ENCODE measurements around the gene FGF12.
"Not testable (repeated sequence)": the region's sequence is repeated elsewhere in the genome, so short reads cannot be mapped to it uniquely, and the experiment has no call there.

FGF12 gene

DNA sequence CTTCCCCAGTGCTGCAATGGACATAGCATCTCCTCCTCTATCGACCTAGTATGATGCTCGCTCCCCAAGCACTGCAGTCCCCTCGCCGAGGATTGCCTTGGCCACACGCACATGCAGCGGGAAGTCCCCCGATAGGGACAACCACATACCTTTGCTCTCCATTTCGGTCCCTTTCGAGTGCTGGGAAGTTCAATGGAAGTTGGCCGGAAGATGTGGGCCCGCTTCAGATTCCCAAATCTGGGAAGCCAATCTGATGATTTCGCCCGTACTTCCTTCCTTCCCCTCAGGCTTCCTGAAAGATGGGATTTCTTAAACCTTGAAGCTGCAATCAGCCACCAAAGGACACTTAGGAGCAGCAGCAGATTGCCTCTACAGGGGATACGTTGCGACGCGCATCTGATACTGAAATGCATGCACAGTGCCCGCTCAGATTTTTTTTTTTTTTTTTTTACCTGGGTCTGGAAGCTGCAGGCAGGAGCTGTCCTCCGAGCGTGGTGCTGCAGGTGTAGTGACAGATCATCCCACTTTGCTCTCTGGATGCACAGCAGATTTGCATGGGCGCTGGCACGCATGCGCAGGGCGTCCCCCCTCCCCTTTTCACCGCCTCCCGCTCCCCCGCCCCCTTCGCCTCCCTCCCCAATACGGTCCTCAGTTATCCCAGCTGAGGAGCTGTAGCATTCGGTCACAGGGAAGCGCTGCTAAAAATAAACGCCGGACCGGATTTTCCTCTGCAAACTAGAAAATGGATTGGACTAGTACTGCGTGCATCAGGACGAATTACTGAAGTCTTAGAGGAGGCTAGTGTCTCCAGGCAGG lies at the start of gene FGF12:
Gene FGF12, minus strand, starts transcription at position 510 of the 816 bp plus-strand sequence.
- peak; percentile 92 for DNase-seq (ENCODE audit: low read depth, low spot score)

DNA sequence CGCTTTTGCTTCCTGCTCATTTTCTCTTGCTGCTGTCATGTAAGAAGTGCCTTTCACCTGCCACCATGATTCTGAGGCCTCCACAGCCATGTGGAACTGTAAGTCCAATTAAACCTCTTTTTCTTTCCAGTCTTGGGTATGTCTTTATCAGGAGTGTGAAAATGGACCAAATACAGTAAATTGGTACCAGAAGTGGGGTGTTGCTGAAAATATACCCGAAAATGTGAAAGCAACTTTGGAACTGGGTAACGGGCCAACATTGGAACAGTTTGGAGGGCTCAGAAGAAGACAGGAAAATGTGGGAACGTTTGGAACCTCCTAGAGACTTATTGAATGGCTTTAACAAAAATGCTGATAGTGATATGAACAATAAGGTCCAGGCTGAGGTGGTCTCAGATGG lies 47.0 kb upstream of the FGF12 start:
- DNase-seq (ENCODE audit: low read depth, low spot score) = not testable (repeated sequence)

DNA sequence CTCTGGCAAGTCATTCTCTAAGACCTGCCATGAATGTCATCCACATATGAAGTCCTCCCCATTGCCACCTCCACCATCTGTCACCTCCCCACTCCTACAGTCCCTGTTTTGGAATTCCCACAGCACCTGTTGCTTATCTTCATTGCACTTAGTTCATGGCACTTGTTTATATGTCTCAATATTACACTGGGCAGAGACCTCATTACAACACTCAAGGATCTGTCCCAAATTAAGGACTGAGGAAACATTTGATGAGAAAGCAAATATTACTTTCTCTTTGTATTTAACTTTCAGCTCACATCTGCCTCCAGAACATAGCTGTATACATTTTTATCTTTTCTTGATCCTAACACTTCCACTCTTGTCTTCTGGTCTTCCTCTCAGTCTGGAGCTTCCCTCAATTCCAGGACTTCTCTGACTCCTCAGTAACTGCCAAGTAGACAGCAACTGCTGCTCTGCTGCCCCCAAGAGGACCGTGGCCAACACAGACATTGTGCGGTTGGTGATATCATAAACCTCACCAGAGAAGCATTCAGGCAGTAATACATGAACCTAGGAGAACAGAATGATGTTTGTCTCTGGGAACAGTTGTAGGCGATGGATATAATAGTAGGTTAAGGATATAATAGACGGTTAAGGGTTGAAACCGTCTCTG lies 45.0 kb upstream of the FGF12 start:
- peak; percentile 56 for DNase-seq (ENCODE audit: low read depth, low spot score)

DNA sequence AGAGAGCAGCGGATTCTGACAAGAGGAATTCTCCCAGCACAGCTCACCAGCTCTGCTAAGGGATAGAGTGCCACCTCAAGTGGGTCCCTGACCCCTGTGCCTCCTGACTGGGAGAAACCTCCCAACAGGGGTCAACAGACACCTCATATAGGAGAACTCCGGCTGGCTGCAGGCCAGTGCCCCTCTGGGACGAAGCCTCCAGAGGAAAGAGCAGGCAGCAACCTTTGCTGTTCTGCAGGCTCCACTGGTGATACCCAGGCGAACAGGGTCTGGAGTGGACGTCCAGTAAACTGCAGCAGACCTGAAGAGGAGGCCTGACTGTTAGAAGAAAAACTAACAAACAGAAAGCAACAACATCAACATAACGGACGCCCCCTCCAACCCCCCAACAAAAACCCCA lies 31.3 kb upstream of the FGF12 start:
- DNase-seq (ENCODE audit: low read depth, low spot score) = no peak

DNA sequence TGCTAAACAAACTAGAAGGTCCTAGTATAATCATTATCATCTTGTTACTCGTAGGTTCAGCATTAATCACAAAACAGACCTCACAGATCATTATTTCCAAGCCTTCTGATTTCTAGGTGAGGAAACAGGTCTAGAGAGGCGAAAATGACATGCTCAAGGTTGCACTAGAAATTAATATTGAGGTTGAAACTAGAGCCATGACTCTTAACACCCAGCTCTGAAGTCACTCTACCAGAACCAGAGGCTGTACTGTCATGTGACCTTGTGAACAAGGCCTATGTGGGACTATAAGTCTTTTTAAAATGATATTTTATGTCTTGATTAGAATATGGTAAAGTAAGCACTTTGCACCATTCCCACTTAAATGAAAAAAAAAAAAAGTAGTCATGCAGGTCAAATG lies 23.8 kb upstream of the FGF12 start:
- no peak for DNase-seq (ENCODE audit: low read depth, low spot score)

DNA sequence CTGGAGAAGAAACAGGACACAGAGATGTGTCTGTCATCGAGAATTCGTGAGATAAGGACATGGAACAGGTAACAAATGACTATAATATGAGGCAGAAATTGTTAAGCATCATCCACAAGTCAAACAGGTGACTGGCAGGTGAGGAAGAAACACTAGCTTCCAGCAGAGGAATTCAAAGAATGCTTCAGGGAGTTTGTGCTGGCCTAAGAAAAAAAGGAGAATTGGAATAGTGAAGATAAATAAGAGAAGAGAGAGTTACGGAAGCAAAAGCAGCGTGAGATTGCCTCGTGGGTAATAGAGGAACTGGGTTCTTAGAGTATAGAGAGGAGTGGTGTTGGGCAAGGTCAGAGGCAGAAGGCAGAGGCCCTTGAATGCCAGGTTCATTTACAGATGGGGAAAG lies 22.9 kb upstream of the FGF12 start:
- no peak for DNase-seq (ENCODE audit: low read depth, low spot score)

DNA sequence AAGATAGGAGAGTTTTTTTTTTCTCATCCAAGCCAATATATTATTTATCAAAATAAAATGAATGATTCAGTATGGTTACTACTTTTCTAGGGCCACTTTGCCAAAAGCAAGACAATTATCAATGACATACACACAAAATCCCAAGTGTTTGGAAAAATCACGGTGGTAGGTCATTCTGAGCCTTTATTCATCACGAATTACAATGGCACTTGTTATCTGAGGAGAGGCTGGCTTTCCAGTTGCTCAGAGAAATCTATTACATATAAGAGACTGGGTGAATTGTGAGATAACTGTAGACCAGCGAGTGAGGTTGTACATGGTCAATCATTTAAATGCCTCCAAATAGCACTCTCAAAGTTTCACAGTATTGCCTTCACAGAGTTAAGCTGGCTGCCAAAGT lies 20.4 kb upstream of the FGF12 start:
- DNase-seq (ENCODE audit: low read depth, low spot score) = no peak

DNA sequence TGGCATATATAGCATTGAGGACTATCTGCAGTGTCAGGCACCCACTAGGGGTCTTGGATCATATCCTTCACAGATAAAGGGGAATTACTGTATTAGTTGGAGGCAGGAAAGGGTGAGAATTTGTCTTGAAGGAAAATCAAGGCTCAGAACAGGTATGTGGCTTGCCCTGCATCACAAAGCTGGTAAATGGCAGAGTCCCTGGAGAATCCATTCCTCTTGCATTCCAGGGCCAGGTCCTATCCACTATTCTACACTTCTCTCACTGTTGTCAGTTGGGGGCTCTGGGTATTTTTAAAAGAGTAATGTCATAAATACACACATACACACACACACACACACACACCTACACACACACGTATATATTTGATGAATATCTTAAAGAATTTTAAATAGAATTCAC lies 19.8 kb upstream of the FGF12 start:
- no peak for DNase-seq (ENCODE audit: low read depth, low spot score)

DNA sequence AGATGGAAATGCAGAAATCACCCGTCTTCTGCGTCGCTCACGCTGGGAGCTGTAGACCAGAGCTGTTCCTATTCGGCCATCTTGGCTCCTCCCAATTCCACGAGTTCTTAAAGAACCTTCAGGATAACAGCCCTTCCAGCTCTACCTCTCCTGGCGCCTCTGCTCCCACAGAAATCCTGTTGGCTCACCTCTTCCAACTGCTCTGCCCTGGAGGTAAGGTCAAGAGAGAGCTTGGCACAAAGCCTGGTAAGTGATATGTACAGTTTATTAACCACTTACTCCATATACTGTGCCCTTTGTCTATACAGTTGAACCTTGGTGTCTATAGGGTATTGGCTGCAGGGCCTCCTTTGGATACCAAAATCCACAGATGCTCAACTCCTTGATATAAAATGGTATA lies 17.8 kb upstream of the FGF12 start:
- peak; percentile 56 for DNase-seq (ENCODE audit: low read depth, low spot score)

DNA sequence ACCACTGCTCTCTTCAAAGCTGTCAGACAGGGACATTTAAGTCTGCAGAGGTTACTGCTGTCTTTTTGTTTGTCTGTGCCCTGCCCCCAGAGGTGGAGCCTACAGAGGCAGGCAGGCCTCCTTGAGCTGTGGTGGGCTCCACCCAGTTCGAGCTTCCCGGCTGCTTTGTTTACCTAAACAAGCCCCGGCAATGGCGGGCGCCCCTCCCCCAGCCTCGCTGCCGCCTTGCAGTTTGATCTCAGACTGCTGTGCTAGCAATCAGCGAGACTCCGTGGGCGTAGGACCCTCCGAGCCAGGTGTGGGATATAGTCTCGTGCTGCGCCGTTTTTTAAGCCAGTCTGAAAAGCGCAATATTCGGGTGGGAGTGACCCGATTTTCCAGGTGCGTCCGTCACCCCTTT lies 17.3 kb upstream of the FGF12 start:
- DNase-seq (ENCODE audit: low read depth, low spot score) = not testable (repeated sequence)

DNA sequence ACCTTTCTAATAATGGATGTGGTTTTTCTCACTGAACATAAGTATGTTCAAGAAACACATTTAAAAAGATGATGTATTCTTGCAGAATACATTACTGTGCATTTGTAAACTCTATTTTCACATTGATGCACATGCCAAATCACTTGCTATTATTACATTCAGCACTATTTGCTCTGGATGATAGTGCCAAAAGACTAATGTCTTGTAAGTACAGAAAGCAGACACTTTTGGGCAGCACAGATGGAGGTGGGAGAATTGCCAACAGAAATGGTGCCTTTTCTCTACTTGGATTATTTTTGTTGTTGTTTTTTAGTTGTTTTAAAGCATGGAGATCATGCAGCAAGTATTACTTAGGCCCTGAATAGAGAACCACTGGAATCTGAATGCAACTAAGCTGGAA lies 10.2 kb upstream of the FGF12 start:
- DNase-seq (ENCODE audit: low read depth, low spot score) = no peak

DNA sequence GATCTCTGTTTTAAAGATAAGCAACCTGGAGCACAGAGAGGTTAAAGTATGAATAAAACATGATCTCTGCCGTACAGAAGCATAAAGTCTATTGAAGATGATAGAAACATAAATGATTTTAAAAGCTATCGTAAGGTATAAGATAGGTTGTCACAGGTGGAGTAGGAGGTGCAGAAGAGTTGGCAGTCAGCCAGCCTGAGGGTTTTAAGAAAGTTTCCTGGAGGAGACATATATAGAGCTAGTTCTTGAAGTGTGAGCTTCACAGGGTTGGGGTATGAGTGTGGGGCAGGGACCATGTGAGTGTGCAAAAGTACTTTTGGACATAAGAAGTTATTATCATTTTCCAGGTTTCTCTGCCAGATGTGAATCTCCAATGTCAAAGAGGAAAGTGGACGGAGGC lies 3.9 kb upstream of the FGF12 start:
- no peak for DNase-seq (ENCODE audit: low read depth, low spot score)

DNA sequence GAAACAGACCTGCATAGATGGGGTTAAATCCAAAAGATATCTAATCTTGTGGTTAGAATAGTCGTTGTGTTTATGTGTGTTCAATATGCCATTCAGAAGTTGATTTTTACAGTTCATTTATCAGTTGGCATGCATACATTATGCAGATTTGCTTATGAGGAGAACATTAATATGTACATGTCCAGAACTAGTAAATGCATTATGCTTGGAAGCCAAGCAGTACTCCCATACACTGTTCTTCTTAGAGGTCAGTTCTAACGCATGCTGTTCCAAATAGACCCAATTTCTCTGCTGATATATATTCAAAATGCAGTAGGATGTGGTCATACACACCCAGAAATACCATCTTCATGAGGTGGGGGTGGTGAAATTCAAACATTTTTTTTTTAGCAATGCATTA lies 956 bp downstream of the FGF12 start:
- no peak for DNase-seq (ENCODE audit: low read depth, low spot score)

DNA sequence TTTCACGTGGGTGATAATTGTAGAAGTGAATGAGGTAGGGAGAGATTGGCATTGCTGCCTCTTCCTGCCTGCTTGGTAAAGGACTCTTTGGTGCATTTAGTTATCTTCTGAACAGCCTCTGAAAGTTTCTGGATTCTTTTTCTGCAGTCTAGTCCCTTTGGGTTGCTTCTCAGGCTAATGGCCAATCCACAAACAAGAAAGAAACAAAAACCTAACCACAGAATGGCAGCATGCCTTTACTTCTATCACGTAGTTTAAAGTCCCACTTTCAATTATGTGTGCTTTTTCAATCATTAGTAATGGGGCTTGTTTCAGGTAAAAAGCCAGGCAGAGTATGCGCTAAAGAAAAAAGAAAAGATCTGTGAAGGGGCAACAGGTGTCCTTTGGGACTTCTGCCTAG lies 7.4 kb downstream of the FGF12 start:
- no peak for DNase-seq (ENCODE audit: low read depth, low spot score)

DNA sequence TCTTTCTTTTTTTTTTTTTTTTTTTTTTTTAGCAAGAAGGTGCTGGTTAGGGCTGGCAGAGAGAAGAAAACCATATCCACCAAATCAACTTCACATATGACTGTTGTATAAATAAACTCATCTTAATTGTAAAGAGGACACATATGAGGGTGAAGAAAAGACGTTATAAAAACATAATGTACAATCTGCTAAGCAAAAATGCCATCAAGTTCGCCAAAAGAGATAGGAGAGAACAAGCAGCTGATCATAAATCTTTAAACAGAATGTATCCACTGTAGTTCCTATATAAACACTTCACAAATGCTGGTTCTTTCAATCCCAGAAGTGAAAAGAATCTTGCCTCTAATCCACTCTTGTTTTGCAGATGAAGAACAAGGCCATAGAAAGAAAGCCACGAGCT lies 9.2 kb downstream of the FGF12 start:
- no peak for DNase-seq (ENCODE audit: low read depth, low spot score)

DNA sequence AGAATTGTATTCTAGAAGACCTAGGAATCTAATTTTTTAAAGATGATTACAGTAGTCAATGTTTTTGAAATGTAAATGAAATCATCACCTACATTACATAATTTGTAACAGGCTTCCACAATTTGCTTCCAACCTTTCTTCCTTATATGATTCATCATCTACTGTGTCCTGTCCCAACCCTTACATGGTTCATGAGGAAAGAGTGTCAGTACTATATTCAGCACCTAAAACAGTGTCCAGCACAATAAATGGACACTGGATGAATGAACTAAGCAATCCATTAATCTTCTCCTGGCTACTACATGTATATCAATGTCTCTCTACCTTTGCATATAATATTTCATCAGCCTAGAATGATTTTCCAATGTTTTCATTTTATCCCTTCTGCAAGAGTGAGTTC lies 12.2 kb downstream of the FGF12 start:
- DNase-seq (ENCODE audit: low read depth, low spot score) = no peak

DNA sequence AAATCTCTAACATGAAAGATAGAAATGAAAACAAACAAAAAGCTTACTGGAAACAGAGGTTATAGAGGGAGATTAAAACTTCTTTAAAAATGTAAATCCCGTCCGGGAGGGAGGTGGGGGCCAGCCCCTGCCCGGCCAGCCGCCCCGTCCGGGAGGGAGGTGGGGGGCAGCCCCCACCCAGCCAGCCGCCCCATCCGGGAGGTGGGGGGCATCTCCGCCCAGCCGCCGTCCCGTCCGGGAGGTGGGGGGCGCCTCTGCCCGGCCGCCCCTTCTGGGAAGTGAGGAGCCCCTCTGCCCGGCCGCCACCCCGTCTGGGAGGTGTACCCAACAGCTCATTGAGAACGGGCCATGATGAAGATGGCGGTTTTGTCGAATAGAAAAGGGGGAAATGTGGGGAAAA lies 16.2 kb downstream of the FGF12 start:
- not testable (repeated sequence) for DNase-seq (ENCODE audit: low read depth, low spot score)

DNA sequence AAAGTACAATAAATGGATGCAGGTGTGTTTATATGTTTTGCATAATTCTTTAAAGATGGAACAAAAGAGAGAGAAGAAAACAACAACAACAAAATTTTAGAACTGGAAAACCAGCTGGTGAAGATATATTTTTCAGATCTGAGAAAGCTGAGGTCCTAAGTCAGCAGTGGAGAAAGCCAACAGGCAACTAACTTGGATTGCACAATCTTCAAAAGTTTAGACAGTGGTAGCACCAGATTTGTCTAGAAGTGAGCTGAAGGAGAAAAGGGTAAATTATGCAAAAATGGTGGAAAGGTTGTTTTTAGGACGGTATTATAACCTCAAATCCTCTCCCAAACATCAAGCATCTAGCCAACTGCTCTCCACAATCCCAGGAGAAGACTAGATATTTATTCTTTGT lies 17.0 kb downstream of the FGF12 start:
- DNase-seq (ENCODE audit: low read depth, low spot score) = no peak

DNA sequence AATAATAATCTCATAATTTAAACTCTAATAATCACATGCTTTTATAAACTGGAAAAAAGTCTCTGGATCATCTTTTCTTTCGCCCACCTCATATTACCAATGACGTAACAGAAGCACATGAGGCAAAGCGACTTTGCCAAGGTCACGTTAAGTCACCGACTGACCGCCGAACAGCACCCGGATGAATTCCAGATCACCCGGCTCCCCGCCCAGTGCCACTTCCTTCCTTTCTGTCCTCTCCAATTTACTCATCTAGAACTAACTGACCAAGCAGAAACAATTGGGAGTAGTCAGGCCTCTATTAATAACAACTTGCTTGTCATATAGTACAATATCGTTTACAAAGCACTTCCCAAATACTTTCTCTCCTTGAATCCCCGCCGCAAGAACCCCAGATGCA lies 21.1 kb downstream of the FGF12 start:
- no peak for DNase-seq (ENCODE audit: low read depth, low spot score)

DNA sequence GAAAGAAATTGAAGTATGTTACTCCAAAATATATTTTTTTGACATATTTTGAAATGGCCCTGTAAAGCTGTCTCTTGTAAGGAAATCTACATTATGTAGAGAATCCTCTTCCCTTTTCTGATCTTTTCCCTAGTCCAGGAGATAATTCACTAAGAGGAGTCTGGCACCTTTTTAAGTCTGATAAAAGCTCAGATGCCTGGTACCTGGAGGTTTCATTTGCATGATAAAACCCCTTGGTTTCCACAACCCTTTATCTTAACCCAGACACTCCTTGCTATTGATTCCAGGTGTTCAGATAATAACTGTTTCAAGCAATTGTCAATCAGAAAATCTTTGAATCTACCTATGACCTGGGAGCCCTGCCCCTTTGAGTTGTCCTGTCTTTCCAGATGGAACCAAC lies 26.5 kb downstream of the FGF12 start:
- DNase-seq (ENCODE audit: low read depth, low spot score) = peak; percentile 21

DNA sequence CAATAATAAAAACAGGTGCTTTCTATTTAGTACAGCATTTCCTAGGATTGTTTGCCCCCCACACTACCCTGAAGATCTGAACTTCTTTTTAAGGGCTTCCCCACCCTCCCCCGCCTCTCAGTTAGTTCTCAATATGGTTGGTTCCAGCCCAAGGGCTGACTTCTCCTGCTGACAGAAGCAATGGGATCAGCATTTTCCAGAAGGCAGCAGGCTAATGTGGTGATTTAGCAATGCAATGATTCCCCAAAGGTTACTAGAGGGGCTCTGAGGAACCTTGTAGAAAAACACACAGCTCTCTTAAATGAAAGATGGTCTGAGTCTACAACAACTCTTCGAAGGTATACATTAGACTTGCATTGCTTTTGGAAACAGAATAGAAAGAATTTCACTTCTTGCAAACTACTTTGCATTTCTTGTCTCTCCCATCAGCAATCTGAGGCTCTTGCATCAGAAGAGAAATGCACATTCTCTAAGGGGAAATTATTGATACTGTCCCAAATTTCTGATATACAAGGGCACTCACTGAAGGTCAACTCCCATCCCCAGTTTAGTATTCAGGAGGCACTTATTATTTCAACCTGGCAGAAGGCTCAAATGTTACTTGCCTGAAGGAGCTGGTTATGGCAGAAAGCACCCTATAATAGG lies 30.3 kb downstream of the FGF12 start:
- no peak for DNase-seq (ENCODE audit: low read depth, low spot score)

DNA sequence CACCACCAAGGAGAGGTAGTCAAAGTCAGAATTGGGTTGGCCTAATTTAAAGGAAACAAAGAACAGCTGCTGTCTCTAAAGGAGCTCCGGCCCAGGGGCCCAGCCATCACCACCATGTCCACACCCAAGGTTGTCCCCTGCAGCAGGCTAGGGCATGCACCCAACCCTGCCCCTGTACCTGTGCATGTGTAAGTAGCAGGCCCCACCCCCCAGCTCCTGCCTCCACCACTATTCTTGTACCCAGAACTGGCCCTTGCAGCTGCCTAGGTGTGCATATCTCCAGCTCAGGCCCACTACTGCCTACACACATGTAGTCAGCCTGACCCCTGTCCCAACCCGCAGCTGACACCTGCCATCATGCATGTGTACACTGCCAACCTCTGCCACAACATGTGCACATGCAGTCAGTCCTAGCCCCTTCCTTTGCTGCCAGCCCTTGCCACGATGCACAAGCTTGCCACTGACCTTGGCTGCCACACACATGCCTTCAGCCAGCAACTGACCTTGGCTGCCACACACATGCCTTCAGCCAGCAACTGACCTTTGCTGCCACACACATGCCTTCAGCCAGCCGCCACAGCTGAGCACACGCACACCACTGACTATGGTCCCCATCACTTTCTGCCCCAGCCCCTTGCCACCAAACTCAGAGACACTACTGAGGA lies 39.7 kb downstream of the FGF12 start:
- no peak for DNase-seq (ENCODE audit: low read depth, low spot score)

Measured in ELF-1 (cell line).